ENCODE data around the gene TEX29. TPM values are rescaled to one million over a fixed set of nuclear protein-coding genes. Genes with fewer than 3 reads are reported as not detected.

Gene TEX29
- total and polyA plus RNA-seq, 2 donors (not counting 1 experiment from before 2014, with no cell fraction given): 0.66 to 0.86 TPM

GRCh38 chr13:111392486-111392885, 72.0 kb downstream of the TEX29 start:
- DNase-seq: no peak
- H3K4me3 Mint-ChIP-seq: no peak overlapping the region
- CTCF ChIA-PET: no interaction called here

GRCh38 chr13:111393221-111393790, 72.9 kb downstream of the TEX29 start:
- no peaks in the 10 kb centered on the region for H3K4me1 ChIP-seq (ENCODE audit: control insufficient read depth in 2 of 2, insufficient read depth in 2 of 2, low read length in 2 of 2)
- Mint-ChIP-seq H3K4me1 (no peaks in the 10 kb centered on the region), H3K9me3 (ENCODE audit: insufficient read depth) (peaks cover 2% of the 10 kb centered on the region), H3K27me3 (peaks cover 6% of the 10 kb centered on the region), H3K27ac (no peak overlapping the region), H3K4me3 (no peak overlapping the region)
- no peak overlapping the region for H3K4me2 ChIP-seq (replicated peaks; ENCODE audit: low read depth, low read length, poor library complexity, severe bottlenecking)
- no peaks in the 10 kb centered on the region for H4K20me1 ChIP-seq (ENCODE audit: control insufficient read depth, insufficient read depth, low read length, poor library complexity, severe bottlenecking)
- intact Hi-C loops (cut with micrococcal nuclease): no loop called here
- ChIA-PET POLR2A (no interaction called here), CTCF (no interaction called here)
- H3K27me3 ChIP-seq (replicated peaks in 1 of 4; ENCODE audit: control extremely low read depth in 1 of 4, control insufficient read depth in 3 of 4, insufficient read depth in 4 of 4, low read length in 3 of 4): no peaks in the 10 kb centered on the region
- no peak overlapping the region for H3K9ac ChIP-seq (ENCODE audit: low read length)
- DNase-seq (no peak), ATAC-seq (ENCODE audit: low read depth) (no peak)
- H3K9me3 ChIP-seq (ENCODE audit: control extremely low read depth in 1 of 3, control insufficient read depth in 2 of 3, insufficient read depth in 1 of 3, low read length in 2 of 3): peaks cover 0 to 7% (median 0%) of the 10 kb centered on the region in 3 donors
- WGBS (ENCODE audit: insufficient coverage): 93% methylated on average over 8 of the region's 8 CpGs
- no peaks in the 10 kb centered on the region for H3K79me2 ChIP-seq (ENCODE audit: control insufficient read depth, insufficient read depth, low read length)
- no peak for TF ChIP-seq CTCF (IDR thresholded peaks at IDR 0.05)
- TF ChIP-seq EZH2 (IDR thresholded peaks at IDR 0.05; ENCODE audit: borderline replicate concordance, insufficient read depth, low read depth, low read length, poor library complexity, severe bottlenecking): no peak
- H3K4me3 ChIP-seq (ENCODE audit: control extremely low read depth in 1 of 5, extremely low read depth in 1 of 5, insufficient read depth in 1 of 5, low read depth in 2 of 5, low read length in 4 of 5): no peak overlapping the region
- no peak overlapping the region for H2AFZ ChIP-seq (ENCODE audit: insufficient read depth, low read depth, low read length, poor library complexity, severe bottlenecking)
- H3K36me3 ChIP-seq (replicated peaks in 1 of 2; ENCODE audit: control extremely low read depth in 1 of 2, control insufficient read depth in 1 of 2, extremely low read depth in 1 of 2, insufficient read depth in 2 of 2, low read length in 1 of 2): no peaks in the 10 kb centered on the region
- H3K27ac ChIP-seq (ENCODE audit: low read length in 2 of 2): no peak overlapping the region

More at GRCh38 chr13:111392486-111392885, 72.0 kb downstream of the TEX29 start:
- H3K4me3 ChIP-seq (ENCODE audit: control extremely low read depth in 1 of 5, extremely low read depth in 1 of 5, insufficient read depth in 1 of 5, low read depth in 2 of 5, low read length in 4 of 5): no peak overlapping the region
- H3K36me3 ChIP-seq (replicated peaks in 1 of 2; ENCODE audit: control extremely low read depth in 1 of 2, control insufficient read depth in 1 of 2, extremely low read depth in 1 of 2, insufficient read depth in 2 of 2, low read length in 1 of 2): no peaks in the 10 kb centered on the region
- no peak overlapping the region for H3K4me2 ChIP-seq (replicated peaks; ENCODE audit: low read depth, low read length, poor library complexity, severe bottlenecking)
- no peaks in the 10 kb centered on the region for H3K27me3 ChIP-seq (replicated peaks in 1 of 4; ENCODE audit: control extremely low read depth in 1 of 4, control insufficient read depth in 3 of 4, insufficient read depth in 4 of 4, low read length in 3 of 4)
- peaks cover 2% of the 10 kb centered on the region for H3K9me3 Mint-ChIP-seq (ENCODE audit: insufficient read depth)
- no peak overlapping the region for H3K27ac Mint-ChIP-seq
- no peak overlapping the region for H2AFZ ChIP-seq (ENCODE audit: insufficient read depth, low read depth, low read length, poor library complexity, severe bottlenecking)
- TF ChIP-seq CTCF (IDR thresholded peaks at IDR 0.05) (no peak), EZH2 (IDR thresholded peaks at IDR 0.05; ENCODE audit: borderline replicate concordance, insufficient read depth, low read depth, low read length, poor library complexity, severe bottlenecking) (no peak)
- H3K9ac ChIP-seq (ENCODE audit: low read length): no peak overlapping the region
- no peak overlapping the region for H3K27ac ChIP-seq (ENCODE audit: low read length in 2 of 2)
- no peaks in the 10 kb centered on the region for H4K20me1 ChIP-seq (ENCODE audit: control insufficient read depth, insufficient read depth, low read length, poor library complexity, severe bottlenecking)
- no peak for ATAC-seq (ENCODE audit: low read depth)
- POLR2A ChIA-PET: no interaction called here
- no peaks in the 10 kb centered on the region for H3K4me1 ChIP-seq (ENCODE audit: control insufficient read depth in 2 of 2, insufficient read depth in 2 of 2, low read length in 2 of 2)
- no peaks in the 10 kb centered on the region for H3K79me2 ChIP-seq (ENCODE audit: control insufficient read depth, insufficient read depth, low read length)
- H3K9me3 ChIP-seq (ENCODE audit: control extremely low read depth in 1 of 3, control insufficient read depth in 2 of 3, insufficient read depth in 1 of 3, low read length in 2 of 3): peaks cover 0 to 7% (median 0%) of the 10 kb centered on the region in 3 donors
- intact Hi-C loops (cut with micrococcal nuclease): no loop called here
- H3K27me3 Mint-ChIP-seq: peaks cover 10% of the 10 kb centered on the region
- H3K4me1 Mint-ChIP-seq: no peaks in the 10 kb centered on the region
- WGBS (ENCODE audit: insufficient coverage): 88% methylated on average over 7 of the region's 9 CpGs

Other genes starting within 250 kb of the TEX29 start
- gene ARHGEF7, start 205.3 kb upstream of the TEX29 start, total RNA-seq: 125 and 131 TPM in 2 replicates
- 62.3 and 78.3 TPM in 2 replicates for gene ARHGEF7, start 205.3 kb upstream of the TEX29 start, polyA plus RNA-seq